A673 (cell line): ENCODE measurements around the gene AREL1. TPM values are rescaled to one million over a fixed set of nuclear protein-coding genes. Genes with fewer than 3 reads are reported as not detected.

Experiments used
- BruUV-seq: library from RNA; stranded (reverse); fragments of 400-500 nt; replicated peaks from 2 replicates; lab custom pipeline; 2021; lab: Mats Ljungman, UMichigan
- CTCF ChIA-PET: fragments of 300-600 bp; sonication (Branson Sonifier 250); formaldehyde crosslinking; loops from one replicate; lab custom pipeline; 2022; ENCODE audit warnings: antibody characterized with exemption; lab: Charles Lee
- POLR2A ChIA-PET: fragments of 300-600 bp; sonication (Branson Sonifier 250); formaldehyde crosslinking; loops from one replicate; lab custom pipeline; 2022; ENCODE audit warnings: antibody characterized with exemption; ENCODE audit not compliant: low non-redundant PET; lab: Charles Lee
- DNase-seq: peaks from one replicate; pipeline ENCODE4 v3.0.0-alpha.2; 2015; ENCODE audit warnings: low spot score
- H3K27ac ChIP-seq: fragments of 200-600 bp; sonication (generic); 2 replicates; pipeline ENCODE4 v1.5.1; 2016; ENCODE audit warnings: mixed run types, low read depth, mild to moderate bottlenecking, mixed read lengths, antibody characterized with exemption, low read length; ENCODE audit not compliant: poor library complexity, severe bottlenecking
- H3K27me3 ChIP-seq: fragments of 200-600 bp; sonication (generic); replicated peaks from 2 replicates; pipeline ENCODE4 v1.6.1; 2017; ENCODE audit warnings: mixed run types, low read depth, mild to moderate bottlenecking, mixed read lengths, antibody characterized with exemption, low read length; ENCODE audit not compliant: insufficient read depth, poor library complexity
- H3K36me3 ChIP-seq: fragments of 200-600 bp; sonication (generic); 2 replicates; pipeline ENCODE4 v1.6.1; 2016; ENCODE audit warnings: mixed run types, mild to moderate bottlenecking, mixed read lengths, antibody characterized with exemption, low read length; ENCODE audit not compliant: insufficient read depth, poor library complexity, severe bottlenecking
- H3K4me1 ChIP-seq: fragments of 200-600 bp; sonication (generic); 2 replicates; pipeline ENCODE4 v1.6.1; 2017; ENCODE audit warnings: mixed run types, mild to moderate bottlenecking, mixed read lengths, antibody characterized with exemption, low read length; ENCODE audit not compliant: insufficient read depth, poor library complexity, severe bottlenecking
- H3K4me3 ChIP-seq: fragments of 200-600 bp; sonication (generic); 2 replicates; pipeline ENCODE4 v1.5.1; 2016; ENCODE audit warnings: low read depth, mixed run types, mild to moderate bottlenecking, mixed read lengths, low read length; ENCODE audit not compliant: poor library complexity, severe bottlenecking
- H3K9me3 ChIP-seq: fragments of 200-600 bp; sonication (generic); 2 replicates; pipeline ENCODE4 v1.6.1; 2016; ENCODE audit warnings: mixed run types, low read depth, mild to moderate bottlenecking, mixed read lengths, antibody characterized with exemption, low read length; ENCODE audit not compliant: poor library complexity, severe bottlenecking
- CTCF ChIP-seq: fragments of 300-800, 200-600 bp; sonication (generic); conservative IDR thresholded peaks from 2 replicates; pipeline ENCODE4 v1.5.1; 2017; ENCODE audit warnings: low read depth, mild to moderate bottlenecking, antibody characterized with exemption, low read length, moderate library complexity, mixed read lengths
- EZH2 ChIP-seq: fragments of 200-600 bp; sonication (generic); IDR thresholded peaks from 2 replicates; pipeline ENCODE4 v1.6.1; 2017; ENCODE audit warnings: borderline replicate concordance, low read depth, mild to moderate bottlenecking, mixed read lengths, antibody characterized with exemption, low read length; ENCODE audit not compliant: poor library complexity, severe bottlenecking
- intact Hi-C: fragments of 100-400 bp; cut with micrococcal nuclease; formaldehyde crosslinking; loops from one replicate; pipeline ENCODE4 v1.10.0; 2022; ENCODE audit not compliant: unreplicated experiment
- total RNA-seq: library from RNA; stranded (reverse); gene quantifications from 2 replicates; pipeline ENCODE4 v1.2.3, GENCODE V29; 2021

Gene AREL1
- total RNA-seq, 1 experiment from 2014 or later: 48.7 TPM

GRCh38 chr14:74645244-74645643, 67.6 kb downstream of the AREL1 start:
- no peaks in the 10 kb centered on the region for H3K9me3 ChIP-seq
- TF ChIP-seq EZH2: no peak
- no peak for TF ChIP-seq CTCF
- intact Hi-C loops: no loop called here
- no TSS peak for BruUV-seq
- no peak overlapping the region for H3K4me3 ChIP-seq
- H3K27ac ChIP-seq: no peak overlapping the region
- CTCF ChIA-PET: no interaction called here
- DNase-seq: no peak
- H3K27me3 ChIP-seq: no peaks in the 10 kb centered on the region
- no peaks in the 10 kb centered on the region for H3K36me3 ChIP-seq
- H3K4me1 ChIP-seq: peaks cover 12% of the 10 kb centered on the region
- POLR2A ChIA-PET: no interaction called here

- ChIA-PET POLR2A (interaction anchor here (0.6 kb wide), 1 partner anchor 132 kb away, joined by 3 read pairs; no protein-coding TSS in a partner anchor), CTCF (no interaction called here)
- BruUV-seq: no TSS peak
- no peaks in the 10 kb centered on the region for H3K4me1 ChIP-seq
- no peaks in the 10 kb centered on the region for H3K27me3 ChIP-seq
- TF ChIP-seq CTCF (no peak), EZH2 (no peak)
- H3K36me3 ChIP-seq: no peaks in the 10 kb centered on the region
- no peak for DNase-seq
- no peak overlapping the region for H3K27ac ChIP-seq
- no peaks in the 10 kb centered on the region for H3K9me3 ChIP-seq
- intact Hi-C loops: no loop called here
- no peak overlapping the region for H3K4me3 ChIP-seq
Measured at GRCh38 chr14:74641601-74642391, 71.1 kb downstream of the AREL1 start.

- no peak overlapping the region for H3K27ac ChIP-seq
- BruUV-seq: no TSS peak
Measured at GRCh38 chr14:74638966-74639365, 73.9 kb downstream of the AREL1 start.

More at GRCh38 chr14:74638966-74639365, 73.9 kb downstream of the AREL1 start:
- no peak for TF ChIP-seq EZH2
- no peak for TF ChIP-seq CTCF
- Histone ChIP-seq H3K27me3 (no peaks in the 10 kb centered on the region), H3K36me3 (no peaks in the 10 kb centered on the region), H3K4me1 (no peaks in the 10 kb centered on the region), H3K9me3 (no peaks in the 10 kb centered on the region), H3K4me3 (no peak overlapping the region)
- ChIA-PET CTCF (no interaction called here), POLR2A (no interaction called here)
- intact Hi-C loops: no loop called here
- DNase-seq: no peak
